NCI-H226 (cell line): Measurements from ENCODE around the gene SCGB2B2.
"Not testable (repeated sequence)": the region's sequence is repeated elsewhere in the genome, so short reads cannot be mapped to it uniquely, and the experiment has no call there.

ENCODE experiments used
- DNase-seq: peaks from one replicate; pipeline ENCODE4 v3.0.0-alpha.2; 2015

Gene SCGB2B2

GRCh38 chr19:34668077-34668689, 8.8 kb downstream of the SCGB2B2 start:
- not testable (repeated sequence) for DNase-seq

- DNase-seq = no peak
Measured at GRCh38 chr19:34667349-34668076, 9.4 kb downstream of the SCGB2B2 start.

- no peak for DNase-seq
Measured at GRCh38 chr19:34666958-34667265, 10.0 kb downstream of the SCGB2B2 start.

- DNase-seq = no peak
Measured at GRCh38 chr19:34666200-34666957, 10.6 kb downstream of the SCGB2B2 start.

GRCh38 chr19:34665275-34665674, 11.7 kb downstream of the SCGB2B2 start:
- not testable (repeated sequence) for DNase-seq

GRCh38 chr19:34664870-34665269, 12.1 kb downstream of the SCGB2B2 start:
- no peak for DNase-seq

- DNase-seq = no peak
Measured at GRCh38 chr19:34664168-34664567, 12.8 kb downstream of the SCGB2B2 start.

GRCh38 chr19:34662919-34663318, 14.0 kb downstream of the SCGB2B2 start:
- no peak for DNase-seq

GRCh38 chr19:34661357-34661756, 15.6 kb downstream of the SCGB2B2 start:
- no peak for DNase-seq

- DNase-seq = no peak
Measured at GRCh38 chr19:34655651-34656050, 21.3 kb downstream of the SCGB2B2 start.

GRCh38 chr19:34654796-34655195, 22.2 kb downstream of the SCGB2B2 start:
- no peak for DNase-seq

GRCh38 chr19:34651747-34652146, 25.2 kb downstream of the SCGB2B2 start:
- no peak for DNase-seq

GRCh38 chr19:34649886-34650543, 26.9 kb downstream of the SCGB2B2 start:
- no peak for DNase-seq

- no peak for DNase-seq
Measured at GRCh38 chr19:34645551-34645950, 31.4 kb downstream of the SCGB2B2 start.

GRCh38 chr19:34644991-34645461, 31.9 kb downstream of the SCGB2B2 start:
- no peak for DNase-seq

- no peak for DNase-seq
Measured at GRCh38 chr19:34642241-34642640, 34.7 kb downstream of the SCGB2B2 start.

GRCh38 chr19:34639491-34640085, 37.4 kb downstream of the SCGB2B2 start:
- peak; percentile 16 for DNase-seq

GRCh38 chr19:34633802-34634201, 43.2 kb downstream of the SCGB2B2 start:
- DNase-seq = no peak
